Vagina (tissue), 2 donors: ENCODE data around the gene MATCAP1. TPM values are rescaled to one million over a fixed set of nuclear protein-coding genes. Genes with fewer than 3 reads are reported as not detected.

ENCODE experiments used
- DNase-seq, 2 donors: peaks; one replicate each; pipeline ENCODE4 v3.0.0-alpha.2; 2017; ENCODE audit errors: extremely low spot score in 2 of 2
- H3K27ac ChIP-seq: fragments of 200-600 bp; sonication (generic); one replicate; pipeline ENCODE4 v1.5.1; 2019
- H3K27me3 ChIP-seq: fragments of 200-600 bp; sonication (generic); one replicate; pipeline ENCODE4 v1.5.1; 2019
- H3K36me3 ChIP-seq, 2 donors: fragments of 200-600 bp; sonication (generic); one replicate each; pipeline ENCODE4 v1.5.1; 2017 to 2019
- H3K4me1 ChIP-seq: fragments of 200-600 bp; sonication (generic); one replicate; pipeline ENCODE4 v1.5.1; 2019
- H3K4me3 ChIP-seq, 2 donors: fragments of 200-600 bp; sonication (generic); 1 replicate in 1 of 2; 2 replicates in 1 of 2; pipeline ENCODE4 v1.5.1; 2016 to 2019
- H3K9me3 ChIP-seq: fragments of 200-600 bp; sonication (generic); one replicate; pipeline ENCODE4 v1.5.1; 2019
- CTCF ChIP-seq, 3 experiments: fragments of 450-650 bp in 2 of 3; fragments of 200-600 bp in 1 of 3; sonication (generic) in 1 of 3; IDR thresholded peaks; one replicate each; pipeline ENCODE4 v1.5.1; 2017 to 2019; ENCODE audit warnings: antibody characterized with exemption in 3 of 3, mild to moderate bottlenecking in 2 of 3, moderate library complexity in 2 of 3
- POLR2A ChIP-seq, 2 donors: fragments of 450-650 bp; IDR thresholded peaks; one replicate each; pipeline ENCODE4 v1.6.1; 2017; ENCODE audit warnings: antibody characterized with exemption in 2 of 2, mild to moderate bottlenecking in 2 of 2, moderate library complexity in 2 of 2
- POLR2AphosphoS5 ChIP-seq, 2 donors: sonication (generic); formaldehyde crosslinking; IDR thresholded peaks; one replicate each; pipeline ENCODE4 v1.9.0; 2017; ENCODE audit warnings: antibody characterized with exemption in 2 of 2, mild to moderate bottlenecking in 2 of 2, low read depth in 1 of 2; ENCODE audit not compliant: insufficient read depth in 1 of 2
- intact Hi-C: fragments of 100-400 bp; cut with DNase I; formaldehyde crosslinking; loops from one replicate; pipeline ENCODE4 v1.15.1; 2023
- total RNA-seq: library from RNA; depleted of rRNA; stranded (reverse); fragments of >200 nt; gene quantifications from one replicate; pipeline ENCODE4 v1.2.3, GENCODE V29; 2016

The MATCAP1 gene
- total RNA-seq, 1 donor from 2014 or later, result 17.4 TPM

GRCh38 chr16:67184995-67185650 lies 1.4 kb upstream of the MATCAP1 start:
- TF ChIP-seq POLR2AphosphoS5 (IDR thresholded peaks at IDR 0.05; ENCODE audit: insufficient read depth in 1 of 2, low read depth in 1 of 2) (peak in 1 of 2 donors; percentile 64), CTCF (IDR thresholded peaks at IDR 0.05) (peak; percentile 65 to 84 (median 73)), POLR2A (IDR thresholded peaks at IDR 0.05) (no peak)
- Histone ChIP-seq H3K36me3 (no peaks in the 10 kb centered on the region), H3K4me1 (peaks cover 27% of the 10 kb centered on the region), H3K4me3 (peak overlapping the region; percentile 53 to 62), H3K27ac (peak overlapping the region; percentile 88), H3K9me3 (no peaks in the 10 kb centered on the region), H3K27me3 (no peaks in the 10 kb centered on the region)
- intact Hi-C loops, result loop anchor here (5.0 kb wide), 1 partner anchor 33 kb away; the partner anchor contains the start of gene B3GNT9
- no peak for DNase-seq

GRCh38 chr16:67184453-67184994 lies 761 bp upstream of the MATCAP1 start:
- TF ChIP-seq CTCF (IDR thresholded peaks at IDR 0.05) (no peak), POLR2AphosphoS5 (IDR thresholded peaks at IDR 0.05; ENCODE audit: insufficient read depth in 1 of 2, low read depth in 1 of 2) (no peak), POLR2A (IDR thresholded peaks at IDR 0.05) (no peak)
- no peaks in the 10 kb centered on the region for H3K36me3 ChIP-seq
- intact Hi-C loops, result no loop called here
- H3K27me3 ChIP-seq, result no peaks in the 10 kb centered on the region
- no peaks in the 10 kb centered on the region for H3K9me3 ChIP-seq
- peaks cover 30% of the 10 kb centered on the region for H3K4me1 ChIP-seq
- H3K27ac ChIP-seq, result peak overlapping the region; percentile 88
- H3K4me3 ChIP-seq, result peak overlapping the region; percentile 53 to 62
- DNase-seq, result no peak

- Histone ChIP-seq H3K27me3 (no peaks in the 10 kb centered on the region), H3K27ac (peak overlapping the region; percentile 88), H3K4me1 (peaks cover 43% of the 10 kb centered on the region), H3K9me3 (no peaks in the 10 kb centered on the region), H3K36me3 (no peaks in the 10 kb centered on the region), H3K4me3 (peak overlapping the region; percentile 53 to 62)
- TF ChIP-seq CTCF (IDR thresholded peaks at IDR 0.05) (no peak), POLR2A (IDR thresholded peaks at IDR 0.05) (no peak), POLR2AphosphoS5 (IDR thresholded peaks at IDR 0.05; ENCODE audit: insufficient read depth in 1 of 2, low read depth in 1 of 2) (no peak)
- intact Hi-C loops, result no loop called here
- peak in 1 of 2 donors; percentile 98 for DNase-seq
Measured at GRCh38 chr16:67183284-67183626, 508 bp downstream of the MATCAP1 start.

GRCh38 chr16:67182288-67182687 lies 1.5 kb downstream of the MATCAP1 start:
- peaks cover 53% of the 10 kb centered on the region for H3K4me1 ChIP-seq

More at GRCh38 chr16:67182288-67182687, 1.5 kb downstream of the MATCAP1 start:
- Histone ChIP-seq H3K9me3 (no peaks in the 10 kb centered on the region), H3K36me3 (no peaks in the 10 kb centered on the region), H3K4me3 (no peak overlapping the region), H3K27ac (no peak overlapping the region), H3K27me3 (no peaks in the 10 kb centered on the region)
- TF ChIP-seq CTCF (IDR thresholded peaks at IDR 0.05) (no peak), POLR2AphosphoS5 (IDR thresholded peaks at IDR 0.05; ENCODE audit: insufficient read depth in 1 of 2, low read depth in 1 of 2) (no peak), POLR2A (IDR thresholded peaks at IDR 0.05) (no peak)
- DNase-seq, result no peak
- intact Hi-C loops, result no loop called here
